ENCODE measurements around the gene FHL2.

The FHL2 gene

DNA sequence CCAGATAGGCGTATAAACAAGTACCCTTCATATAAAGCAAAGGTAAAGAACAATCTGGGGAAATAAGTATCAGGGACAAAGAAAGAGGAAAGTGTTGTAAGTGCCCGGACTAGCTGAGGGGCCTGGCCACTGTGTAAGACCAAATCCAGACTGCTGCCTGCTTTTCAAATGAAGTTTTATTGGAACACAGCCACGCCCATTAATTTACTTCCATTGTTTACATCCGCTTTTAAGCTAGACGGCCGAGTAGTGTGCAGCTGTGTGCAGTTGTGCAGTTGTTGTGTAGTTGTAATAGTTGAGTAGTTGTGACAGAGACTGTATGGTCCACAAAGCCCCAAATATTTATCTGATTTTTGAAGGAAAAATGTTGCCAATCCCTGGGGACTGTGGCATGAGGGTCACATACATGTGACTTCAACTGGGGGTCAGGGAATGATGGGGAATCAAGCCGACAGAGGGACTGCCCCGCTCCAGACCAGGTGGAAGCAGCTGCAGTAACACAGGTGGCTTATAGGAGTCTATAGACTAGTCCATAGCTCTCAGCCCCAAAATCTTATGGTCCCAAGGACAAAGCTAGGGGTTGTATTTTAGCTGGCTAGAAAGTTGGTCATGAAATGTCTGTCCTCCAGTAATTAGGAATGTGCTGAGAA, 30.0 kb downstream of the FHL2 start:
- in situ Hi-C loops (cut with MboI; ENCODE audit: low pct_unique_long_range_greater_than_20kb, low sequenced_read_pairs), result loop anchor here (25.0 kb wide), 2 partner anchors 168 to 1218 kb away; no protein-coding TSS in a partner anchor
- no peak for DNase-seq

DNA sequence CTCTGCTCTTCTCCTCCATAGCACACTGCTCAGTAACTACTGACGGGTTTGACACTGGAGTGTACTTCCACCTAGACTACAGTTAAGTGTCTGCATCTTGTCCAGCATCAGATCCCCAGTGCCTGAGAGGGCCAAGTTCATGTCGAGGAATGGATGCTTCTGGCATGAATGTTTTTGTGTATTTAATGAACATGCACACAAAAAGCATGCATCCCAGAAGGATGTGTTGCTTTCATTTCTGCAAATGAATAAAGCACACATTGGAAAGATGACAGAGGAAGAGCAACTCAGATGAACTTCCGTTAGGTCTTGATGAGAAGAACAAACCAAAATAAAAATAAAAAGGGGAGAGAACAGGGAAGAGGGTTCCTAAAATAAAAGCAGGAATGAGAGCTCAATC, 33.6 kb downstream of the FHL2 start:
- in situ Hi-C loops (cut with MboI; ENCODE audit: low pct_unique_long_range_greater_than_20kb, low sequenced_read_pairs), result loop anchor here (25.0 kb wide), 2 partner anchors 172 to 1222 kb away; no protein-coding TSS in a partner anchor
- no peak for DNase-seq

DNA sequence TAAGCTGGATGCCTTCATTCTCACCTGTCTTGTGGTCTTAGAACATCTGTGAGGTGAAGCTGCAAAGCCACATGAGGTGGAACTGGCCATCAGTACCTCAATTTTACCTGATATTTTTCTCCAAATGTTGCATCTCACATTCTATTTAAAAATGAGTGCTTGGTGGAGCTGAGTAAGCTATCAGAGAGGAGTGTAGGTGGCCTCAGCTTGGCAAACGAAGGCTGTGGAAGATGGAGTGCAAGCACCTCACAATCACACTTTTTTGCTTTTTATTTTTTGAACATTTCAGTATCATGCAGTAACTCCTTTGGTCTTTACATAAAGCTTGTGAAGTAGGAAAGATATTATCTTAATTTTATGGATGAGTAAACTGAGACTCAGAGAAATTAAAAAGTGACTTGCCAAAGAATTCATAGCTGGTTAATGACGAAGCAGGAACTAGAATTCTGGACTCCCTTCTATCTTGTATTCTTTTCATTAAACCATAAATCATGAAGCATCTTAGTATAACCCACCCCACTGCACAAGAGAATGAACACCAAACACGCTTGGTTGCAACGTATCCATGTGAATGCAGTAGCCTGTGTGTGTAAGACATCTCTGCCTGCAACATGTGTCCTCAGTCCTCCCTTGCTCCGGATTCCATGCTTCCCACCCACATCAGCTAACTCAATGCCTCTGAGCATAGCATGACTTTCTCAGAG, 34.3 kb downstream of the FHL2 start:
- in situ Hi-C loops (cut with MboI; ENCODE audit: low pct_unique_long_range_greater_than_20kb, low sequenced_read_pairs), result loop anchor here (25.0 kb wide), 2 partner anchors 173 to 1223 kb away; no protein-coding TSS in a partner anchor
- DNase-seq, result no peak

DNA sequence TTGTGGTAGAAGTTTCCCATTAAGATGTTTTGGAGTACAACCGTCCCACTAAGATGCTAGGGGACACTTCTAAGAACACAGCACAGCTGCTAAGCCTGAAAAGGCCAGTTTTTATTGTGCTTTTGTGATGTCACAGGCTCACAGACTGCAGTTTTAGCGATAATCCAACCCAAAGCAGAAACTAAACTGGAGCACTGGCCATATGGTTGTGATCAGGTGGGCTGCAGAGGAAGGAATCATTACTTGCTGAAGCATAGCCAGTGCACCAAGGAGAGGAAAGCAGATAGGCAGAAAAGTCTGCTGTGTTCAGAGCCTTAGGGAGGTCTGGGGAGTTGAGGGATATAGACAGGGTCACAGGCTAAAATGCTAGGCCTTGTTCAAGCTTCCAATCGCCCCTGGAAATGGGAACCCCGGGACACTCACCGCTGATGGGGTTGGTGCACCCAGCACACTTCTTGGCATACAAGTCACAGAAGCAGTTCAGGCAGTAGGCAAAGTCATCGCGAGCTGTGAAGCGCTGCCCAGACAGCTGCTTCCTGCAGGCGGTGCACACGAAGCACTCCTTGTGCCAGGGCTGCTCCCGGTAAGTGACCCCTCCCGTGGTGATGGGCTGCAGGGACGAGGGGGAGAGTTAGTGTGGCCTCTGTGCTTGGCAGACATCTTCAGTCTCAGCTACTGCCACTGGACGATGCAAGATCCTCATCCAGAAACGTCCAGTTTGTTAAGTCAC, 35.8 kb downstream of the FHL2 start:
- DNase-seq, result no peak
- in situ Hi-C loops (cut with MboI; ENCODE audit: low pct_unique_long_range_greater_than_20kb, low sequenced_read_pairs), result loop anchor here (25.0 kb wide), 2 partner anchors 174 to 1224 kb away; no protein-coding TSS in a partner anchor

DNA sequence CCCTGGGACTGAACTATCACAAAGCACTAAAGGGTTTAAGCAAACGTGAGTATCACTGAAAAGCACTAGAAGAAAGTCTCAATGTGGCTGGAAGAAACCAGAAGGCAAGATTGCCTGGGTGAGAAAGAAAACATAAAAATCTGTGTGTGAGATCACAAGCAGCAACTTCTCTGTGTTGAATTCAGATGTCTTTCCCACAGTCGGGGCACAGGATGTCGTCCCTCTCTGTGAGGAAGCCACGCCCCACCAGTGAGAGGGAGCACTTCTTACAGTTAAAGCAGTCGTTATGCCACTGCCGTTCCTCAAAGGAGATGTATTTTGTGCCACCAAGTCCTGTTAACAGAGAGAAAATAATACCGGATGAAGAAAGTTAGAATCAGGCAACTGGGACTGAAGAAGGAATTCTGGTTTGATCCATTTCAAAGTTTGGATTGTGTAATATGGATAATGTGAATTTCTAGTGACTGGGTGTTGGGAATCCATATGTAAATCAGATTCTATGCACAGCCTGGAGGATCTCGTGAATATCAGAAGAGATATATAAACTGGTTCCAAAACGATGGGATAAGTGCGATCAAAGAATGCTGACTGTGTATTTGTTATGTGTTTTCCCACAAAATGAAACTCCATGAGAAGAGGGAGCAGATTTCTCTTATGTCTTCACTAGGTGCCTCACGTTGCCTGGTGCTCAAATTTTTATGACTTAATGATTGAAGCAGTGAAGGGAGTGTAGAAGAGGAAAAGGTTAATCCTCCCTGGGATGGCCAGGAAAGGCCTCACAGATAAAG, 37.6 kb downstream of the FHL2 start:
- DNase-seq, result no peak
- in situ Hi-C loops (cut with MboI; ENCODE audit: low pct_unique_long_range_greater_than_20kb, low sequenced_read_pairs), result loop anchor here (25.0 kb wide), 2 partner anchors 176 to 1226 kb away; no protein-coding TSS in a partner anchor

DNA sequence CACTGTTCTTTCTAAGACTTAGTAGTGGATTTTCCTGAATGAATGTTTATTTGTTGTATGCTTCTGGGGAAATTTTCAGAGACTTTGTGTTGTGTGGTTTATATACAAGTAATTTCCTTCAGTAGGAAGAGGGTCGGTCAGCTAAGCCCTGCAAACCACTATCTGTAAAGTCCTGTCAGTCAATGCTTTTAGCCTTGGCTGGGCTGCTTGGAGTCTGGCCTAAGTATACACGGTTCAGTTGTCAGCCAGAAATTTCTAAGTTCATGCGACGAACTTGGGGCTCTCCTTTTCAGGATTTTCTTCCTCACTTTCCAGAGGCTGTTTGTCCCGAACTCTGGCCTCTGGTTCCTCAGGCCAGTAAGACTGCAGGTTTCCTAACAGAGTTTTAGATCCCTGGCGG, 40.3 kb downstream of the FHL2 start:
- DNase-seq, result no peak
- in situ Hi-C loops (cut with MboI; ENCODE audit: low pct_unique_long_range_greater_than_20kb, low sequenced_read_pairs), result loop anchor here (25.0 kb wide), 2 partner anchors 179 to 1229 kb away; no protein-coding TSS in a partner anchor

DNA sequence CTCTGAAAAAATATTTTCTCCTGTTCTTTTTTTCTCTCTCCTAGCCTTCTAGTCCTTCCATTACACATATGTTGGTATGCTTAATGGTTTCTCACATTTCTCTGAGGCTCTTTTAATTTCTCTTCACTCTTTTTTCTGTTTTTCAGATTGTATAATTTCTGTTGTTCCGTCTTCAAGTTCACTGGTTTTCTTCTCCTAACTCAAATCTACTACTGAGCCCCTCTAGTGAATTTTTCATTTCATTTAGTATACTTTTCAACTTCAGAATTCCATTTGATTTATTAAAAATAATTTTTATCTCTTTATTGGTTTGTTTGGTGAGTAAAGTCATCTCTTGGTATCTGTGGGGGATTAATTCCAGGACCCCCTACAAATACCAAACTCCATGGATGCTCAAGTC, 41.7 kb downstream of the FHL2 start:
- in situ Hi-C loops (cut with MboI; ENCODE audit: low pct_unique_long_range_greater_than_20kb, low sequenced_read_pairs), result loop anchor here (25.0 kb wide), 2 partner anchors 180 to 1230 kb away; no protein-coding TSS in a partner anchor
- no peak for DNase-seq

DNA sequence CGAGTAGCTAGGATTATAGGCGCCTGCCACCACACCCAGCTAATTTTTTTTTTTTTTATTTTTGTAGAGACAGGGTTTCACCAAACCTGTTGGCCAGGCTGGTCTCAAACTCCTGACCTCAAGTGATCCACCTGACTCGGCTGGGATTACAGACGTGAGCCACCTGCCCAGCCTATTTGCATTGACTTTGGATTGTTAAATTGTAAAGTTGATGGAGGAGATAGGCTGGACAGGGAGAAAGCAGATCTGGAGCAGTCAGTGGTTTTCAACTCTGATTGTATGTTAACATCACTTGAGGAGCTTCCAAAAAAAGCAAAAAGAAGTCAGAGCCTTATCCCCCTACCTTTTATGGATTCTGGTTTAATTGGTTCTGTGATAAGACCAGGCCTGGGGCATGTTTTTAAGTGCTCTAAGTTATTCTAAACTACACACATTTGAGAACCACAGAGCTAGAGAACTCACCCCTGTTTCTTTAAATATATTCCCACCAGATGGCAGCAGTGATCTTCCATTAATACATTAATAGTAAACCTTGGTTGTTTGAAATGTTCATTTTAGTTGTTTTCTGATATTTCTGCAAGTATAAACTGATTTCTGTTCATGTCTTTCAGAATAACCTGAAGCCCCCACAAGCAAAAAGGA, 54.0 kb downstream of the FHL2 start:
- in situ Hi-C loops (cut with MboI; ENCODE audit: low pct_unique_long_range_greater_than_20kb, low sequenced_read_pairs), result no loop called here
- DNase-seq, result peak; percentile 27

DNA sequence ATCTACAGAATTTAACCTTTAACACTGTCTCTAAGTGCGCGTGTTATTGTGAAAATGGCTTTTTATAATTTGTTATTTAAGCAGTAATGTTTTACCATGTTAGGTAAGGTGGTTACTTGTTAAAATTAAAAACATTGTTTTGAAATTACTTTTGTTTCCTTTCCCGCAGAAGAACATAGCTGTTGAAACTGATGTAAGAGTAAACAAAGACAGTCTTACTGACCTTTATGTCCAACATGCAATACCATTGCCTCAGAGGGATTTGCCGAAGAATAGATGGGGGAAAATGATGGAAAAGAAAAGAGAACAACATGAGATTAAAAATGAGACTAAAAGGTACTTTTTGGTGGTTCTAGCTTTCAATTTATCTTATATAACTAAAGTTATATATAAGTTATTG, 59.4 kb downstream of the FHL2 start:
- in situ Hi-C loops (cut with MboI; ENCODE audit: low pct_unique_long_range_greater_than_20kb, low sequenced_read_pairs), result no loop called here

DNA sequence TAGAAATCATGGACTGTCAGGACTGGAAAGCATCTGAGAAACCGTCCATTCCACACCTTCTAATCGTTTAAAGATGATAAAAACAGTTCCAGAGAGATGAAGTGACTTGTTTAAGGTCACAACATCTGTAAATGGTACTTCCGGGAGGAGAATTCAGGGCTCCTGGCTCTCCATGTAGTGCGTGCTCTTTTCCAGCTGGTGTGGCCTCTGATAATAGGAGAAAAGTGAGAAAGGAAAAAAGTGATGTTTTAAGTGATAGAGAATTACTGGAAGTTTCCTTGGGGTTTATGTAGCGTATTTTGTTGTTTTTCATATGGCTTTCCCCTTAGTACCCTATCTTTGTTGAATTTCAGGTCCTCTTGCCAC, 60.8 kb downstream of the FHL2 start:
- in situ Hi-C loops (cut with MboI; ENCODE audit: low pct_unique_long_range_greater_than_20kb, low sequenced_read_pairs), result no loop called here
- DNase-seq, result no peak

More for the DNA sequence above, 59.4 kb downstream of the FHL2 start:
- no peak for DNase-seq

DNA sequence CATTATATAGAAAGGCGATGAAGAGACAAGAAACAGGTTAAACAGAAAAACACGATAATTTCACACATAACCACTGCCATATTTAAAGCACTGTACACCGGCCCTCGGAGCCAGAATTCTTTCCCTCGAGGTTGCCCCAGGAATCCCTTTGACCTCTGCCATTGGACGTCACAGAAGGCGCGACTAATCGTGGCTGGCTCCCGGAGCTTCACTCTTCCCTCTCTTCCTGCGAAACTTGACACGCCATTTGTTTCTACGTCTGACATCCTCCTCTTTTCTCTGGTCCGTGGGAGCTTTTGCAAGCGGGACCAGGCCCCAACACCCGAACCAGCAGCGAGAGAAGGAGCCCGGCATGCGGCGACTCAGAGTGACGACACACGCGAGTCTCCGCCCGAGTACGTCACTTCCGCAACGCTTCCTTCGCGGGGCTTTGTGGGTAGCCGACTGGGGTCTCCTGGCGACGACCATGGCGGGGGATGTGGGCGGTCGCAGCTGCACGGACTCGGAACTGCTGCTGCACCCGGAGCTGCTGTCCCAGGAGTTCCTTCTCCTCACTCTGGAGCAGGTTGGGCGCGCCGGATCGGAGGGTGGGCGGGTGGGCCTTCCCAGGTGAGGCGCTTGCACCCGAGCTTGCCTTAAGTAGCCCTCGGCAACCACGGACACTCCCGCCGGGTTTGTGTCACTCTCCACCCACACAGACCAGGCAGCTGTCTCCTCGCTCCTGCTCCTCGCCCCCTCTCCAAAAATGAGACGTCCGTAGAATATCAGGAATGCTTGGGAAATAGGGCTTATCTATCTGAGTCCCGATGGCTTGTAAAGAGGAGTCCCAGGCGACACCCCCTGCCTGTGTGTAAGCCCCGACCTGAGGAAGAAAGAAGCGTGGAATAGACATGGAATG, 61.5 kb downstream of the FHL2 start, which contains the start of gene C2orf49:
C2orf49 (plus strand) TSS at position 419 of the 898 bp plus-strand sequence; CDS start at position 467, 48 bp downstream.
- in situ Hi-C loops (cut with MboI; ENCODE audit: low pct_unique_long_range_greater_than_20kb, low sequenced_read_pairs), result no loop called here
- peak; percentile 92 for DNase-seq

DNA sequence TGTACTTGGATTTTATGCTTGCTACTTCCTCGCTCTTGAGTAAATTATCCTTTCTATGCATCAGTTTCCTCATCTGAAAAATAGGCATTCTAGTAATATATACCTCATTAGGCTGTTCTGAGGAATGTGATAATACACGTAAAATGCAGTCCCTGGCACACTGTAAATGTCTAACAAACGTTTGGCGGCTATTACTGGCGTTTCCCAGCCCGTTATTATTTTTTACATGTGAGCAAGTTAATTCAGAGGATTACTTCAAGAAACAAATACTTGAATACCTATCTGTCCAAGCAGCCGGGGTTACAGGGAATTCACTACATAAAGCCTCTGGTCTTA, 62.1 kb downstream of the FHL2 start:
- no peak for DNase-seq
- in situ Hi-C loops (cut with MboI; ENCODE audit: low pct_unique_long_range_greater_than_20kb, low sequenced_read_pairs), result no loop called here

DNA sequence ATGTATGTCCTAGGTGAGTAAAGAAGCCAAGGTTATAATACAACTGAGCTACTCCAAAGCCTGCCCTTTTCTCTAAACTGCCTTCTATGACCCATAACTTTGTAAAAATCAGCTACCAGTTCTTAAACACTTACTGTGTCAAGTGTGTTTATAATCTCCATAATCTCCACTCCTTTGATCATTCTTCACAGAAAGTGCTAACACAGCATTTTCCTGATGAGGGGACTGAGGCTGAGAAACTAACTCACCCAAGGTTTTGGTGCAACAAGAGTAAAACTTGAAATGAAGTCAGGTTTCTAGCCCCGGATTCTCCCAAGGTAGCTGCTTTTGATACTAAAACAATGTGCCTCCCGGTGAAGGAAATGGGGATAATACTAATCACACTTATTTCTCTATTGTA, 63.4 kb downstream of the FHL2 start:
- DNase-seq, result no peak
- in situ Hi-C loops (cut with MboI; ENCODE audit: low pct_unique_long_range_greater_than_20kb, low sequenced_read_pairs), result no loop called here

DNA sequence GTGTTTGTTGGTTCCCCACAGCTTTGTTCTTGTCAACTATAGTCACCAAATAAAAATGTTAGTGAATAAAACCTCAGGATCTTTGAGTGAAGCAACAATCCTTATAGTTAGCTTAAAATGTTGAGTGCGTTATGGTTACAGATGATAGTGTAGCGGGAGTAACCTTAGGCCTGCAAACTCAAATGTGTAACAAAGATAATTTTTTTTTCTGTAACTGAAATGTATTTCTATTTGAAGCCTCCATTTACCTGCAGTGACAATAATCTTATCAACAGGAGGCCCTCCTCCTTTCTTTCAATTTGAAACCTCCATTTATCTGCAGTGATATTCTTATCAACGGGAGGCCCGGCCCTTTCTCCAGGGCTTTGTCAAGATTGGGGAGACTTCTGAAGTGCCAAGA, 64.6 kb downstream of the FHL2 start:
- in situ Hi-C loops (cut with MboI; ENCODE audit: low pct_unique_long_range_greater_than_20kb, low sequenced_read_pairs), result no loop called here
- no peak for DNase-seq

DNA sequence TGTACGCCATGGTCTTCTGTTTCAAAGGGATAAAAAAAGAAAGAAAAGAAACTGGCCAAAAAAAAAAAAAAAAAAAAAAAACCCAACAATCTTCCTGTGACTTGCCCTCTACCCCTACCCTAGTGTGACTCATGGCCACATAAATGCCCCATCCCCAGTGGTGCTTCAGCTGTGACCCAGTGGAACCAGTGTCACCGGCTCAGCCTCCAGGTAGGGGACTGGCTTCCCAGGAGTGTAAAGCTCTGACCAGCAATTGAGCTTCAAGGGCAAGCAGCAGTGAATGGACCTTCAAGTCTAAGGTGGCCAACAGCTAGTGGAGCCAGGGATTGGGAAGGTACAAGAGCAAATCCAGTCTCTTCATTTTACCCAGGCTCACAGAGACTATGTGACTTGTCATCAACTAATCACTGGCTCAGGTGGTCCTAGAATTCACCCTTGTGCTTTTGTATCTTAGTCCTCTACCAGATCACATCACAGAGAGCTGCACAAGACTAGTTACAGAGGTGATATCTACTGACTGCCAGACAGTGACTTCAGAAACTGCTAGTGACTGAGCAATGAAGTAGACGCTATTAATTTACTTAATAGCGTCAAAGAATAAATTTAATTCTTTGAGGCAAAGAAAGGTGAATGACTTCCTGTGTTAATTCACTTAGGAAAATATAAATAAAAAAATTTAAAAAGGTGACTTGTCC, 68.0 kb downstream of the FHL2 start:
- DNase-seq, result no peak
- in situ Hi-C loops (cut with MboI; ENCODE audit: low pct_unique_long_range_greater_than_20kb, low sequenced_read_pairs), result no loop called here

DNA sequence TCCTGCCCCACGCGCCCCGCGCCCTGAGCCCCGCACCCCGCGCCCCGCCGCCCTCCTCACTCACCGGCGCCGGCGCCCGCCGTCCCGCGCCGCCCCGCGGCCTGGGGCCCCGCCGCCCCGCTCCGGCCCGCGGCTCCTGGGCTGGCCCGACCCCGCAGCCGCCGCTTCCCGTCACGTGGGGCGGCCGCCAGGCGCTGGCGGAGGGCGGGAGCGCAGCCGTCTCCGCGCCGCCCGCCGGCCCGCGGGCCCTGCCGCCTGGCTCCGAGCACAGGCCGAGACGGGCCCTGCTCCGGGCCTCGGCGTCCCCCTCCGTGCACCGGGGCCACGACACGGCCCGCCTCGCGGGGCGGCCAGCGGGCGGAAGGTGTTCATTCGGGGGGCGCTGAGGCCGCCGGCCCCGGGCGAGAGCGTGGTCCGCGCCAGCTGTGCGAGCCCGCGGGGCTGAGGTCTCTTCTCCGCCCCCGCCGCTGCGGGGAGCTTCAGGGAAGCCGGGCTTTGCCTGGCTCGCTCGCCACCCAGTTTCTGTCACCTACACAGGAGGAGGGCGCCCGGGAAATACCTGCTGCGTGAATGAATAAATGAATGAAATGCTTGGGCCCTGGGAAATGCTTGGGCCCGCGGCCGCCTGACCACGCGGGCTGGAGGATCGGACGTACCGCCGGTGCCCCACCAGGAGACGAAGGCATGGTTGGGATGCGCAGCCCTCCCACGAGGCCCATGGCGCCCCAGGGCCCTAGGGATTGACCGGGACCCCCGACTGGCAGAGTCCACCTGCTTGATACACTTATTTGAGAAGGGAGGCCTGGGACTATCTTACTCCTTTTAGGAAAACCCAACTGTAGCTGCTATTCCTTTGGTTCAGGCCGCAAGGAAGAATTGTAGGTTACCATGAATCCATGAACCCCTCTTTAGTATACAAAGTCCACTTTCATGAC, 69.0 kb downstream of the FHL2 start, which contains the start of gene TGFBRAP1:
TGFBRAP1 (minus strand) TSS at position 175 of the 935 bp plus-strand sequence. CDS start 21,434 bp downstream, outside the sequence.
- in situ Hi-C loops (cut with MboI; ENCODE audit: low pct_unique_long_range_greater_than_20kb, low sequenced_read_pairs), result no loop called here
- peak; percentile 58 for DNase-seq
